RWPE1 (cell line): ENCODE results near the gene OR2C3.
"Not testable (repeated sequence)": the region's sequence is repeated elsewhere in the genome, so short reads cannot be mapped to it uniquely, and the experiment has no call there.

ENCODE experiments used
- CTCF ChIA-PET: fragments of 350-600 bp; sonication (Branson Sonifier 250); formaldehyde crosslinking; extraction: SDS; loops from one replicate; lab custom pipeline; 2021; lab: Yijun Ruan, JAX
- POLR2A ChIA-PET: fragments of 400-600 bp; formaldehyde crosslinking; extraction: SDS; loops from one replicate; lab custom pipeline; 2020; ENCODE audit warnings: antibody characterized with exemption; ENCODE audit not compliant: low non-redundant PET; lab: Yijun Ruan, JAX
- DNase-seq: peaks from one replicate; pipeline ENCODE4 v3.0.0; 2012; ENCODE audit warnings: low spot score
- H3K27ac ChIP-seq: fragments of 450-650 bp; 2 replicates; pipeline ENCODE4 v1.5.1; 2017
- TF ChIP-seq, protein P1 (sequence below): fragments of 450-650 bp; conservative IDR thresholded peaks from 2 replicates; pipeline ENCODE4 v1.5.1; 2017; ENCODE audit warnings: low read depth, mild to moderate bottlenecking

OR2C3 gene

DNA sequence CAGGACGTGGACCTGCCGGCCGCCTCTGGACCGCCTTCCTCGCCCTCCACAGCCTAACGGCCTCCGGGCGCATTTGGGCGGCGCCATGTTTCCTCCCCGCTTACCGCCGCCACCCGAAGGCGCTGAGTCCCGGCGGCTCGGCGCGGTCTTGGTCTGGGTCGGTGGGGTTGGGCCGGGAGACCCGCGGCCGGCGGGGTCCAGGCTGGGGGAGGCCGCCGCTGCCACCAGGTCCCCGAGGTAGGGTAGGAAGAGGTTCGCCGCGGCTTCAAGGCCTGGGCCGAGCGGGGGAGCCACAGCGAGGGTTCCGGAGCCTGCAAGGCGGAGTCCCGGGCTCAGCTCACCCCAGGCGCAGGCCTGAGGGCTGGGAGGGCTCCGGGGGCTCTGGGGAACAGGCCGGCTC is 5.5 kb downstream of the OR2C3 start:
- no peak overlapping the region for H3K27ac ChIP-seq
- CTCF ChIA-PET, result no interaction called here
- POLR2A ChIA-PET, result no interaction called here
- DNase-seq, result no peak
- TF ChIP-seq, protein P1, sequence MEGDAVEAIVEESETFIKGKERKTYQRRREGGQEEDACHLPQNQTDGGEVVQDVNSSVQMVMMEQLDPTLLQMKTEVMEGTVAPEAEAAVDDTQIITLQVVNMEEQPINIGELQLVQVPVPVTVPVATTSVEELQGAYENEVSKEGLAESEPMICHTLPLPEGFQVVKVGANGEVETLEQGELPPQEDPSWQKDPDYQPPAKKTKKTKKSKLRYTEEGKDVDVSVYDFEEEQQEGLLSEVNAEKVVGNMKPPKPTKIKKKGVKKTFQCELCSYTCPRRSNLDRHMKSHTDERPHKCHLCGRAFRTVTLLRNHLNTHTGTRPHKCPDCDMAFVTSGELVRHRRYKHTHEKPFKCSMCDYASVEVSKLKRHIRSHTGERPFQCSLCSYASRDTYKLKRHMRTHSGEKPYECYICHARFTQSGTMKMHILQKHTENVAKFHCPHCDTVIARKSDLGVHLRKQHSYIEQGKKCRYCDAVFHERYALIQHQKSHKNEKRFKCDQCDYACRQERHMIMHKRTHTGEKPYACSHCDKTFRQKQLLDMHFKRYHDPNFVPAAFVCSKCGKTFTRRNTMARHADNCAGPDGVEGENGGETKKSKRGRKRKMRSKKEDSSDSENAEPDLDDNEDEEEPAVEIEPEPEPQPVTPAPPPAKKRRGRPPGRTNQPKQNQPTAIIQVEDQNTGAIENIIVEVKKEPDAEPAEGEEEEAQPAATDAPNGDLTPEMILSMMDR, result no peak

DNA sequence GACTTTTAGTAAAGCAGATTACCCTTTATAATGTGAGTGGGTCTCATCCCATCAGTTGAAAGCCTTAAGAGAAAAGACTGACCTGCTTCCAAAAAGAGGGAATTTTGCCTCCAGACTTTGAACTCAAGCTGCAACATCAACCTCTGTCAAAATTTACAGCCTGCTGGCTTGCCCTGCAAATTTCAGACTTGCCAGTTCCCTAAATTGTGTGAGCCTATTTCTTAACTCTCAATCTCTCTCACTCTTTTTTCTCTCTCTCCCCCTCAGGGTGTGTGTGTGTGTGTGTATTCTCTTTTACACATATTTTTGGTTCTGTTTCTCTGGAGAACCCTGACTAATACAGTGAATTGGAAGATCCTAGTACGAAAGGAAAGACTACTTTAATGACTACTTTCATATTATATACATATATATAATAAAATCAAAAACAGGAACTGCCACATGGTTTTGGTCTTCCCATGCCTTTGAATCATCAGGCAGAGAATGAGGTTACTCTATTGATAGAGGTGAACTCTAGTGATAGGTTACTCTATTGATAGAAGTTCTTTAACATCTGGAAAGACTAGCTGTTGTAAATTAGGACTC is 6.4 kb downstream of the OR2C3 start:
- H3K27ac ChIP-seq, result no peak overlapping the region
- TF ChIP-seq, protein P1, result no peak
- ChIA-PET CTCF (no interaction called here), POLR2A (no interaction called here)
- DNase-seq, result no peak

DNA sequence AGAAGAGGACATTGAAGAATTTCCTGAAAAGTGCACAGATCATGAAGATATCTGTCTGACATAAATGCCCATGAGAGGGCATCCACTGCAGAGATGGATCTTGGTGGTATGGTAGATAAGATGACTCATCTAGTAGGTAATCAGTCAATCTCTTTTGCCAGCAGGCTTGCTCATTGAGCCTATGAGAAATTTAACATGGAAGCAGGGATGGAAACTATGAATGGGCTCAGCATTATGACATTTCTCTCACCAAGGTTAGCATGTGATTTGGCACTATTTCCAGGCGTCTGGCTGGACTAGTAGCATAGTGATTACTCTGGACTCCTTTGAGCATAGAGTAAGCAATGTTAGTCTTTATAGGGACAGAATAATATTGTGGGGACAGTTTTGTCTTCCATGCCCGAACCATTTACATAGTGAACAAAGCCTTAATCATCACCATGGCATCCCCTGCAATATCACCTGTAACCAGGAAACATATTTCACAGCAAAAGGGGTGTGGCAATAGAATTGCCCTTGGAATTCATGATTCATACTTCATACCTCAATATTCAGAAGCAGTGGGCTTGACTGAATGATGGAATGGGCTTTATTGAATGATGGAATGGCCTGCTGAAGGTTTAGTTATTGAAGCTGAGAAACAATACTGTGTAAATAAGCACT is 7.3 kb downstream of the OR2C3 start:
- ChIA-PET POLR2A (no interaction called here), CTCF (no interaction called here)
- DNase-seq, result peak; percentile 65

DNA sequence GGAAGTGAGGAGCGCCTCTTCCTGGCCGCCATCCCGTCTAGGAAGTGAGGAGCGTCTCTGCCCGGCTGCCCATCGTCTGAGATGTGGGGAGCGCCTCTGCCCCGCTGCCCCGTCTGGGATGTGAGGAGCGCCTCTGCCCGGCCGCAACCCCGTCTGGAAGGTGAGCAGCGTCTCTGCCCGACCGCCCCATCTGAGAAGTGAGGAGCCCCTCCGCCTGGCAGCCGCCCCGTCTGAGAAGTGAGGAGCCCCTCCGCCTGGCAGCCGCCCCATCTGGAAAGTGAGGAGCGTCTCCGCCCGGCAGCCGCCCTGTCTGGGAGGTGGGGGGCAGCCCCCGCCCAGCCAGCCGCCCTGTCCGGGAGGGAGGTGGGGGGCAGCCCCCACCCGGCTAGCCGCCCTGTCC is 14.4 kb downstream of the OR2C3 start:
- CTCF ChIA-PET, POLR2A ChIA-PET, H3K27ac ChIP-seq, DNase-seq: not testable (repeated sequence)

More for the DNA sequence above, 7.3 kb downstream of the OR2C3 start:
- H3K27ac ChIP-seq, result no peak overlapping the region
- TF ChIP-seq, protein P1, result no peak

DNA sequence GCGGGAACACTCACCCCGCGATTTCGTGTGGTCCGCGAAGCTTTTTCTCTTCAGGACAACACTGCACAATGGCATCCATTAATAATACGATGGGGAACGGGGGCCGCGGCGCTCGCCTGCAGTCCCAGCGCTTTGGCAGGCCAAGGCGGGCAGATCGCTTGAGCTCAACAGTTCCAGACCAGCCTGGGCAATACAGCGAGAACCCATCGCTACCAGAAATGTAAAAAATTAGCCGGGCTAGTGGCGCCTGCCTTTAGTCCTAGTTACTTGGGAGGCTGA is 17.7 kb downstream of the OR2C3 start:
- ChIA-PET POLR2A (no interaction called here), CTCF (interaction anchor here (0.6 kb wide), 1 partner anchor 32 kb away, joined by 3 read pairs; no protein-coding TSS in a partner anchor)
- H3K27ac ChIP-seq, result no peak overlapping the region
- TF ChIP-seq, protein P1, result no peak
- DNase-seq, result no peak

DNA sequence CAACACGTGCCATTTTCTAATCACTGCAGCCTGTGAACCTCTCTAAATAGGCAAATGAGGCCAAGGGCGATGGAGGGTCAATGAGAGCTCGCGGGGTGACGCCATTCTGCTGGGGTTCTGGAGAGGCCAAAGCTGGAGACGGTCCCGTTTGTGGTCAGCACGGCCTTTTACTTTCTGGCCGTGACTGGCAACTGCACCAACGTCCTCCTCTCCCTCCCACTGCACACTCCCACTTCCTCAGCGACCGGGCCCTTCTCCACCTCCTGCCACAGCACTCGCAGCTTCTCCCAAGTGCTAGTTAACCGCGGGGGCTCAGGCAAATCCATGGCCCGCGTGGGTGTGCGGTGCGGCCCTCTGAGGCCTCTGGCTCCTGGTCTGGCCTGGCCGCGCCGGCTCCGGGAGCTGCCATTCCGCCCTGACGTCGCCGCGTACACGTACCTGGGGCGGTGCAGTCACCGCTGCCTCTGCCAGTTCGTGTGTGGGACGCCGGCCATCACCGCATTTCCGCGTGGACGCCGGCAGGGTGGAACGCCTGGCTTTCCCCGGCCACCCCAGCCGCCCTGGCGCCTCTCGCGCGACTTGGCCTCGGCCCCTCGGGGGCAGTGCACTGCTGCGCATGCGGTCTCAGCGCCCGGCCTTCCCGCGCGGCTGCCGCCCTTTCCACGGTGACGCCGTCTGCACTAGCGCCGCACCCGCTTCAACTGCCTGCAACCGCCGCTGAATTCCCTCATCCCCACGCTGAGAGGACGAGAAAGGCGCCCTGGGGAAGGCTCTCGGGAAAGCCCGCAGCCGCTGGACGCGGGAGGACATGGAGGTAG is 18.2 kb downstream of the OR2C3 start:
- ChIA-PET POLR2A (no interaction called here), CTCF (interaction anchor here (0.6 kb wide), 1 partner anchor 31 kb away, joined by 3 read pairs; no protein-coding TSS in a partner anchor)
- TF ChIP-seq, protein P1, result no peak
- DNase-seq, result no peak
- H3K27ac ChIP-seq, result no peak overlapping the region
